ENCODE data around the gene TMEM87A.
"Not testable (repeated sequence)": the region's sequence is repeated elsewhere in the genome, so short reads cannot be mapped to it uniquely, and the experiment has no call there.

GRCh38 chr15:42301004-42301403 lies 27.8 kb upstream of the TMEM87A start:
- not testable (repeated sequence) for TF ChIP-seq CTCF, POLR2A (IDR thresholded peaks at IDR 0.05)

Measured in esophagus squamous epithelium (tissue), 4 donors.